Measurements from ENCODE around the gene GSTA2.
"Not testable (repeated sequence)": the region's sequence is repeated elsewhere in the genome, so short reads cannot be mapped to it uniquely, and the experiment has no call there.

GSTA2 gene

GRCh38 chr6:52763322-52763916, at the start of gene GSTA2:
Gene GSTA2 (minus strand): TSS chr6:52763475. CDS start chr6:52757947, 5,528 bp downstream.
- DNase-seq (ENCODE audit: low read depth) = not testable (repeated sequence)

- DNase-seq (ENCODE audit: low read depth) = not testable (repeated sequence)
Measured at GRCh38 chr6:52809777-52810176, 46.5 kb upstream of the GSTA2 start.

GRCh38 chr6:52808660-52809059, 45.4 kb upstream of the GSTA2 start:
- no peak for DNase-seq (ENCODE audit: low read depth)

GRCh38 chr6:52803668-52804255, 40.5 kb upstream of the GSTA2 start, which contains the start of gene GSTA1:
Gene GSTA1 (minus strand): TSS chr6:52803816. CDS start chr6:52799267, 4,549 bp downstream.
- DNase-seq (ENCODE audit: low read depth) = not testable (repeated sequence)

GRCh38 chr6:52802806-52803205, 39.5 kb upstream of the GSTA2 start:
- no peak for DNase-seq (ENCODE audit: low read depth)

GRCh38 chr6:52801188-52801841, 38.0 kb upstream of the GSTA2 start:
- no peak for DNase-seq (ENCODE audit: low read depth)

GRCh38 chr6:52799272-52799671, 36.0 kb upstream of the GSTA2 start:
- DNase-seq (ENCODE audit: low read depth) = not testable (repeated sequence)

GRCh38 chr6:52794366-52794765, 31.1 kb upstream of the GSTA2 start:
- not testable (repeated sequence) for DNase-seq (ENCODE audit: low read depth)

GRCh38 chr6:52790861-52791260, 27.6 kb upstream of the GSTA2 start:
- no peak for DNase-seq (ENCODE audit: low read depth)

- not testable (repeated sequence) for DNase-seq (ENCODE audit: low read depth)
Measured at GRCh38 chr6:52789658-52790057, 26.4 kb upstream of the GSTA2 start.

GRCh38 chr6:52788478-52788877, 25.2 kb upstream of the GSTA2 start:
- no peak for DNase-seq (ENCODE audit: low read depth)

- DNase-seq (ENCODE audit: low read depth) = no peak
Measured at GRCh38 chr6:52787917-52788316, 24.6 kb upstream of the GSTA2 start.

GRCh38 chr6:52786249-52786956, 23.1 kb upstream of the GSTA2 start:
- no peak for DNase-seq (ENCODE audit: low read depth)

GRCh38 chr6:52782696-52783274, 19.5 kb upstream of the GSTA2 start:
- DNase-seq (ENCODE audit: low read depth) = not testable (repeated sequence)

GRCh38 chr6:52782209-52782608, 18.9 kb upstream of the GSTA2 start:
- DNase-seq (ENCODE audit: low read depth) = not testable (repeated sequence)

- no peak for DNase-seq (ENCODE audit: low read depth)
Measured at GRCh38 chr6:52779237-52779636, 16.0 kb upstream of the GSTA2 start.

GRCh38 chr6:52776711-52777351, 13.6 kb upstream of the GSTA2 start:
- not testable (repeated sequence) for DNase-seq (ENCODE audit: low read depth)

GRCh38 chr6:52769399-52769798, 6.1 kb upstream of the GSTA2 start:
- not testable (repeated sequence) for DNase-seq (ENCODE audit: low read depth)

GRCh38 chr6:52767658-52768057, 4.4 kb upstream of the GSTA2 start:
- not testable (repeated sequence) for DNase-seq (ENCODE audit: low read depth)

GRCh38 chr6:52761673-52762491, 1.4 kb downstream of the GSTA2 start:
- not testable (repeated sequence) for DNase-seq (ENCODE audit: low read depth)
